ENCODE data around the gene TFAM.

GRCh38 chr10:58341947-58342346, 43.3 kb upstream of the TFAM start:
- TF ChIP-seq, protein P1, sequence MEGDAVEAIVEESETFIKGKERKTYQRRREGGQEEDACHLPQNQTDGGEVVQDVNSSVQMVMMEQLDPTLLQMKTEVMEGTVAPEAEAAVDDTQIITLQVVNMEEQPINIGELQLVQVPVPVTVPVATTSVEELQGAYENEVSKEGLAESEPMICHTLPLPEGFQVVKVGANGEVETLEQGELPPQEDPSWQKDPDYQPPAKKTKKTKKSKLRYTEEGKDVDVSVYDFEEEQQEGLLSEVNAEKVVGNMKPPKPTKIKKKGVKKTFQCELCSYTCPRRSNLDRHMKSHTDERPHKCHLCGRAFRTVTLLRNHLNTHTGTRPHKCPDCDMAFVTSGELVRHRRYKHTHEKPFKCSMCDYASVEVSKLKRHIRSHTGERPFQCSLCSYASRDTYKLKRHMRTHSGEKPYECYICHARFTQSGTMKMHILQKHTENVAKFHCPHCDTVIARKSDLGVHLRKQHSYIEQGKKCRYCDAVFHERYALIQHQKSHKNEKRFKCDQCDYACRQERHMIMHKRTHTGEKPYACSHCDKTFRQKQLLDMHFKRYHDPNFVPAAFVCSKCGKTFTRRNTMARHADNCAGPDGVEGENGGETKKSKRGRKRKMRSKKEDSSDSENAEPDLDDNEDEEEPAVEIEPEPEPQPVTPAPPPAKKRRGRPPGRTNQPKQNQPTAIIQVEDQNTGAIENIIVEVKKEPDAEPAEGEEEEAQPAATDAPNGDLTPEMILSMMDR (IDR thresholded peaks at IDR 0.05) = no peak
- no peak for TF ChIP-seq POLR2A (IDR thresholded peaks at IDR 0.05)
